Activated CD4-positive, alpha-beta T cell treated with anti-CD3 and anti-CD28 coated beads, Interleukin-2, amount 10 ng/mL, durations not matched to agents 7 days and 5 days (primary cell): ENCODE results near the gene SPIRE2. TPM values are rescaled to one million over a fixed set of nuclear protein-coding genes. Genes with fewer than 3 reads are reported as not detected.
A peak's percentile ranks its signal among the peaks of the same experiment; 100 is the strongest.
"Not testable (repeated sequence)": the region's sequence is repeated elsewhere in the genome, so short reads cannot be mapped to it uniquely, and the experiment has no call there.

Source experiments
- CTCF ChIA-PET: fragments of 350-600 bp; sonication (Branson Sonifier 250); formaldehyde crosslinking; loops from one replicate; lab custom pipeline; 2021; ENCODE audit warnings: antibody characterized with exemption; lab: Charles Lee
- POLR2A ChIA-PET: fragments of 350-600 bp; sonication (Branson Sonifier 250); formaldehyde crosslinking; loops from one replicate; lab custom pipeline; 2021; ENCODE audit warnings: antibody characterized with exemption; lab: Charles Lee
- DNase-seq: peaks from one replicate; pipeline ENCODE4 v3.0.0-alpha.2; 2020
- H3K27ac Mint-ChIP-seq: one replicate; pipeline ENCODE4 v1.8.0; 2021; ENCODE audit warnings: mild to moderate bottlenecking, moderate library complexity, mixed read lengths
- H3K27me3 Mint-ChIP-seq: one replicate; pipeline ENCODE4 v1.8.0; 2021; ENCODE audit warnings: mixed read lengths
- H3K36me3 Mint-ChIP-seq: one replicate; pipeline ENCODE4 v1.8.0; 2021; ENCODE audit warnings: low read depth, mixed read lengths
- H3K4me1 Mint-ChIP-seq: one replicate; pipeline ENCODE4 v1.8.0; 2021; ENCODE audit warnings: mixed read lengths
- H3K4me3 Mint-ChIP-seq: one replicate; pipeline ENCODE4 v1.8.0; 2021; ENCODE audit warnings: mild to moderate bottlenecking, moderate library complexity, mixed read lengths
- H3K9me3 Mint-ChIP-seq: one replicate; pipeline ENCODE4 v1.8.0; 2021; ENCODE audit warnings: mixed read lengths
- total RNA-seq, 2 experiments: library from RNA; stranded (reverse); gene quantifications; one replicate each; pipeline ENCODE4 v1.2.3, GENCODE V29; 2021

The SPIRE2 gene, protein sequence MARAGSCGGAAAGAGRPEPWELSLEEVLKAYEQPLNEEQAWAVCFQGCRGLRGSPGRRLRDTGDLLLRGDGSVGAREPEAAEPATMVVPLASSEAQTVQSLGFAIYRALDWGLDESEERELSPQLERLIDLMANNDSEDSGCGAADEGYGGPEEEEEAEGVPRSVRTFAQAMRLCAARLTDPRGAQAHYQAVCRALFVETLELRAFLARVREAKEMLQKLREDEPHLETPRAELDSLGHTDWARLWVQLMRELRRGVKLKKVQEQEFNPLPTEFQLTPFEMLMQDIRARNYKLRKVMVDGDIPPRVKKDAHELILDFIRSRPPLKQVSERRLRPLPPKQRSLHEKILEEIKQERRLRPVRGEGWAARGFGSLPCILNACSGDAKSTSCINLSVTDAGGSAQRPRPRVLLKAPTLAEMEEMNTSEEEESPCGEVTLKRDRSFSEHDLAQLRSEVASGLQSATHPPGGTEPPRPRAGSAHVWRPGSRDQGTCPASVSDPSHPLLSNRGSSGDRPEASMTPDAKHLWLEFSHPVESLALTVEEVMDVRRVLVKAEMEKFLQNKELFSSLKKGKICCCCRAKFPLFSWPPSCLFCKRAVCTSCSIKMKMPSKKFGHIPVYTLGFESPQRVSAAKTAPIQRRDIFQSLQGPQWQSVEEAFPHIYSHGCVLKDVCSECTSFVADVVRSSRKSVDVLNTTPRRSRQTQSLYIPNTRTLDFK
- total RNA-seq = 1 to 10 TPM; 1.1 to 1.8 TPM

DNA sequence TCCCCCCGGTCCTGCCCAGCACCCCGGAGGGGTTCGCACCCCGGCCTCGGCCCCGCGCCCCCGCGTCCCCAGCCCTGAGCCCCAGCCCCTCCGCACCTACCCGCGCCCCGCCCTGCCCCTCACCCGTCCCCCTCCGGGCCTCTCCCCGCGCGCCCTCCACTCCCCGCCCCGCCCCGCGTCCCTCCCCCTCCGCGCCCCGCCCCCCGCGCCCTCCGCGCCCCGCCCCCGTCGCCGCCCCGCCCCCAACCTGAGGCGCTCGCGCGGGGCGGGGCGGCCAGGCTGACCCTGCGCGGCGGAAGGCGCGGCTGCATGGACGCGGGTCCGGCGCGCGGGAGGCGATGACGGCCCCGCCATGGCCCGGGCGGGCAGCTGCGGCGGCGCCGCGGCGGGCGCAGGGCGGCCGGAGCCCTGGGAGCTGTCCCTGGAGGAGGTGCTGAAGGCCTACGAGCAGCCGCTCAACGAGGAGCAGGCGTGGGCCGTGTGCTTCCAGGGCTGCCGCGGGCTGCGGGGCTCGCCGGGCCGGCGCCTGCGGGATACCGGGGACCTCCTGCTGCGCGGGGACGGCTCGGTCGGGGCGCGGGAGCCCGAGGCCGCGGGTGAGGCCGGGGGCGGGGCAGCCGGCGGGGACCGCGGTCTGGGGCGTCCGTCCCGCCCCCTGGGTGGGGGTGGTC, at the start of gene SPIRE2:
Gene SPIRE2, plus strand, starts transcription at position 277 of the 671 bp plus-strand sequence. Its CDS starts 76 bp downstream, at position 353.
- Mint-ChIP-seq H3K27ac (no peak within 1 kb of the TSS), H3K9me3 (no peaks in the 10 kb centered on the region), H3K36me3 (no peaks in the 10 kb centered on the region), H3K4me1 (peaks cover 6% of the 10 kb centered on the region), H3K27me3 (peaks cover 20% of the 10 kb centered on the region), H3K4me3 (peak within 1 kb of the TSS; percentile 60)
- ChIA-PET CTCF (interaction anchor here (0.6 to 1.9 kb wide), 4 partner anchors 9 to 128 kb away, joined by 4 to 10 read pairs (median 4); no protein-coding TSS in a partner anchor), POLR2A (interaction anchor here (0.6 kb wide), 1 partner anchor 26 kb away, joined by 4 read pairs; no protein-coding TSS in a partner anchor)
- peak; percentile 75 for DNase-seq

DNA sequence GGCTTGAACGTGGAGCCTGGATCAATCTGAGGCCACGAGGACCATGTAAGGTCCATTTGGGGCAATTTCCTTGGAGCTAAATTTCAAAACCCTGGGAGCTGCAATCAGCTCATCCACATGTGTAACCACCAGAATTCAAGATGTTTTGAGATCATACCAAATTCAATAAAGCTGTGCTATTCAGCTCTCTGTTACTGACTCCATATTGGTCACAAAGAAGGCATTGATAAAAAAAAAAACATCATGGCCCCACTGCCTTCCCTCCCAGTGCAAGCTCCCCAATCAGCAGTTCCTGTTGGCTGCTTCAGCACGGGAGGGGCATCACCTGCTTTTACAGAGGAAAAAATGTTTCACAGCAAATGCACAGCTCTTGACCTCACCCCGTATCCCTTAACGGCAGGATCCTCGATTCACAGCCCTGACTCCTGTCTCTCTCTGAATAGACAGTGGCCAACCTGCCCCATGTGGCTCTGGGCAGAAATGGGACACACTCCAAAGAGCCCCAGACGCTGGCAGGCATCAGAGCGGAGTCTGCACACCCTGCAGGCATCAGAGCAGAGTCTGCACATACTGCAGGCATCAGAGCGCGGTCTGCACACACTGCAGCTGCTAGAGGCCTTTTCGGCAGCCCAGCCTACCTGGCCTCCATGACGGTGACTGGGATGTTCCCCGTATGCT, 48.9 kb upstream of the SPIRE2 start:
- no peak overlapping the region for H3K27ac Mint-ChIP-seq

DNA sequence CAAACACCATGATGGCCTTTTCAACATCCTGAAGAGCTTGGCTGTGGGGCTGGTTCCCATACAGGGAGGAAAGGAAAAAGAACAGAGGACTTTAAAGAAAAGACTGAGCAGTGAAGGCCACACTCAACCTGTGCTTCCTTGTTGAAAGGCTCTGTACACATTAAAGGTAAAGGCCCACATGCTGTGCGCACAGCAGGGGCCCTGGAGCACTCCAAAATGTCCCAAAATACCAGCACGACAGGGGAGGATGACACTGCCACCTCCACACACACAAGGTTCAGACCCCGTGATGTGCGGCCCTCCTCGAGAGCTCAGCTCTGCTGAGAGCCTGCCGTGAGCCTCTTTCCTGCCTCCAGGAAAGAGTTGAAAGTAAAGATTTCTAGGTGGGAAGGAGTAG, 48.4 kb upstream of the SPIRE2 start:
- no peaks in the 10 kb centered on the region for H3K9me3 Mint-ChIP-seq
- H3K27me3 Mint-ChIP-seq = no peaks in the 10 kb centered on the region
- no peak overlapping the region for H3K4me3 Mint-ChIP-seq
- no peak for DNase-seq
- ChIA-PET POLR2A (interaction anchor here (0.6 kb wide), 1 partner anchor 277 kb away, joined by 3 read pairs; no protein-coding TSS in a partner anchor), CTCF (interaction anchor here (1.4 to 1.5 kb wide), 2 partner anchors 12 to 81 kb away, joined by 3 to 5 read pairs; no protein-coding TSS in a partner anchor)
- H3K4me1 Mint-ChIP-seq = peaks cover 7% of the 10 kb centered on the region
- no peak overlapping the region for H3K27ac Mint-ChIP-seq
- peaks cover 35% of the 10 kb centered on the region for H3K36me3 Mint-ChIP-seq

More for the DNA sequence above, 48.9 kb upstream of the SPIRE2 start:
- no peak for DNase-seq
- CTCF ChIA-PET = interaction anchor here (0.6 to 1.5 kb wide), 3 partner anchors 11 to 81 kb away, joined by 3 to 5 read pairs (median 3); no protein-coding TSS in a partner anchor
- POLR2A ChIA-PET = no interaction called here
- Mint-ChIP-seq H3K27me3 (no peaks in the 10 kb centered on the region), H3K9me3 (no peaks in the 10 kb centered on the region), H3K4me3 (no peak overlapping the region), H3K36me3 (peaks cover 31% of the 10 kb centered on the region), H3K4me1 (peaks cover 2% of the 10 kb centered on the region)

DNA sequence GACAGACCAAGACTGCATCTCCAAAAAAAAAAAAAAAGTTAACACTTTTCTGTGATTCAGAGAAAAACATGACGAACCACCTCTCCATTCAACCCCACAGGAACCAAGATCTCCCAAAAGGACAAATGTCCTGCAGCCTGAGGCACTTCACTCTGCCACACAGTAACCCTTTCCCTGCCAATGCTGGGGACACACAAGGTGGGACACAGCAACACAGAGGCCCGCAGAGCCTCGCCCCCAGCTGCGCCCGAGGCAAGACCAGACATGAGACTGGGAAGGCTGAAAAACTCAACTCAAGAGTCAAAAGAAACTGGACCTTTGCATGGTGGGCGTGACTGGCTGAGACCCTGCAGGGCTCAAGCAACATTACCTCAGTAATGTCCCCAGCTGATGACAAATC, 45.8 kb upstream of the SPIRE2 start:
- Mint-ChIP-seq H3K36me3 (peaks cover 43% of the 10 kb centered on the region), H3K27me3 (no peaks in the 10 kb centered on the region), H3K9me3 (no peaks in the 10 kb centered on the region), H3K27ac (no peak overlapping the region), H3K4me1 (peaks cover 32% of the 10 kb centered on the region), H3K4me3 (no peak overlapping the region)
- DNase-seq = no peak
- ChIA-PET POLR2A (no interaction called here), CTCF (interaction anchor here (1.1 to 1.5 kb wide), 2 partner anchors 11 to 21 kb away, joined by 3 read pairs; no protein-coding TSS in a partner anchor)

DNA sequence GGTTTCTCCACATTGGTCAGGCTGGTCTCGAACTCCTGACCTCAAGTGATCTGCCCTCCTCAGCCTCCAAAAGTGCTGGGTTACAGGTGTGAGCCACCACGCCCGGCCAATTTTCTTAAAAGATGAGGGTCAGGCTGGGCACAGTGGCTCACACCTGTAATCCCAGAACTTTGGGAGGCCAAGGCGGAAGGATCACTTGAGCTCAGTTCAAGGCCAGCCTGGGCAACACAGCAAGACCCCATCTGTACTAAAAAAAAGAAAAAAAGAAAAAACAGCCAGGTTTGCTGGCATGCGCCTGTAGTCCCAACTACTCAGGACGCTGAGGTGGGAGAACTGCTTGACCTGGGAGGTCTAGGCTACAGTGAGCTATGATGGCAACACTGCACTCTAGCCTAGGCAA, 44.3 kb upstream of the SPIRE2 start:
- CTCF ChIA-PET = interaction anchor here (0.7 kb wide), 1 partner anchor 48 kb away, joined by 3 read pairs; no protein-coding TSS in a partner anchor
- POLR2A ChIA-PET, H3K4me3 Mint-ChIP-seq, H3K27ac Mint-ChIP-seq, H3K27me3 Mint-ChIP-seq, DNase-seq, H3K9me3 Mint-ChIP-seq: not testable (repeated sequence)
- H3K36me3 Mint-ChIP-seq = peaks cover 42% of the 10 kb centered on the region
- peaks cover 33% of the 10 kb centered on the region for H3K4me1 Mint-ChIP-seq

DNA sequence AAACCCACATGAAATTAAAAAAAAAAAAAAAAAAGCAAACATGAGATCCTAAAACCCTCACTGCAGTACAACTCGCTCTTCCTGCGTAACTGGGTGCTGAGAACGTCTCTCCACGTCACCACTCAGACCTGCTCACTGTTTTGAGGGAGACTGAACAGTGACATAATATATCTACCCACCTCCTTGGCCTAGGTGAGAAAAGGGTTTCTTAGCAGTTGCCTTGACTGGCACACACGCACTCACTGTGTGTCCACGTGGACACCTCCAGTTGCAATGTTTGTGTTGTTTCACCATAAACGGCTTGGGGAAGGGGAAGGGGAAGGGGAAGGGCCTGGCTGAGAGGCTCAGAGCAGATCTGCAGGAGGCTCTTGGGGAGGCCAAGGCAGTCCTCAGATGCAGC, 43.9 kb upstream of the SPIRE2 start:
- ChIA-PET CTCF (interaction anchor here (1.0 kb wide), 1 partner anchor 77 kb away, joined by 3 read pairs; no protein-coding TSS in a partner anchor), POLR2A (no interaction called here)
- Mint-ChIP-seq H3K9me3 (no peaks in the 10 kb centered on the region), H3K4me3 (no peak overlapping the region), H3K27ac (peak overlapping the region; percentile 63), H3K36me3 (peaks cover 42% of the 10 kb centered on the region), H3K27me3 (no peaks in the 10 kb centered on the region), H3K4me1 (peaks cover 33% of the 10 kb centered on the region)
- DNase-seq = no peak

DNA sequence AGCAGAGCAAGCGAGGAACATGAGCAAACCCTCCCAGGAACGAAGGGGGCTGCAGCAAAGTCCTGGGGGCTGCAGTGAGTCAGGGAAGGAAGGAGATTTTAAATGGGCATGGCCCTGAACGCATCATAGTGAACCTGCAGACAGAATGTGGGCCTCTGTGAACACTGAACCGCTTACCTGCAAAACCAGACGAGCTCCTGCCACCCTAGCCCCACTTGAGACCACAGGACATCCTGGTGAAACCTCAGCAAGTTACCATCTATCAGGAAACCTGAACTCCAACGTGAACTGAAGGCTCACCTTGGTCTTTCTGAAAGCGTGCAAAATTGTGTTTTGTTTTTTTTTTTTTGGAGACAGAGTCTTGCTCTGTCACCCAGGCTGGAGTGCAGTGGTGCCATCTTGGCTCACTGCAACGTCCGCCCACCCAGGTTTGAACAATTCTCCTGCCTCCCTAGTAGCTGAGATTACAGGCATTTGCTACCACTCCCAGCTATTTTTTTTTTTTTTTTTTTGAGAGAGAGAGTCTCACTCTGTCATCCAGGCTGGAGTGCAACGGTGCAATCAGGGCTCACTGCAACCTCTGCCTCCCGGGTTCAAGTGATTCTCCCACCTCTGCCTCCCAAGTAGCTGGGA, 42.6 kb upstream of the SPIRE2 start:
- H3K36me3 Mint-ChIP-seq = peaks cover 43% of the 10 kb centered on the region
- DNase-seq = peak; percentile 52
- H3K9me3 Mint-ChIP-seq = no peaks in the 10 kb centered on the region
- no peaks in the 10 kb centered on the region for H3K27me3 Mint-ChIP-seq
- ChIA-PET CTCF (interaction anchor here (0.7 to 1.3 kb wide), 5 partner anchors 10 to 79 kb away, joined by 3 to 5 read pairs (median 3); no protein-coding TSS in a partner anchor), POLR2A (interaction anchor here (0.6 to 0.7 kb wide), 2 partner anchors 80 to 124 kb away, joined by 4 to 5 read pairs; no protein-coding TSS in a partner anchor)
- no peak overlapping the region for H3K4me3 Mint-ChIP-seq
- H3K4me1 Mint-ChIP-seq = peaks cover 33% of the 10 kb centered on the region
- peak overlapping the region; percentile 33 for H3K27ac Mint-ChIP-seq

DNA sequence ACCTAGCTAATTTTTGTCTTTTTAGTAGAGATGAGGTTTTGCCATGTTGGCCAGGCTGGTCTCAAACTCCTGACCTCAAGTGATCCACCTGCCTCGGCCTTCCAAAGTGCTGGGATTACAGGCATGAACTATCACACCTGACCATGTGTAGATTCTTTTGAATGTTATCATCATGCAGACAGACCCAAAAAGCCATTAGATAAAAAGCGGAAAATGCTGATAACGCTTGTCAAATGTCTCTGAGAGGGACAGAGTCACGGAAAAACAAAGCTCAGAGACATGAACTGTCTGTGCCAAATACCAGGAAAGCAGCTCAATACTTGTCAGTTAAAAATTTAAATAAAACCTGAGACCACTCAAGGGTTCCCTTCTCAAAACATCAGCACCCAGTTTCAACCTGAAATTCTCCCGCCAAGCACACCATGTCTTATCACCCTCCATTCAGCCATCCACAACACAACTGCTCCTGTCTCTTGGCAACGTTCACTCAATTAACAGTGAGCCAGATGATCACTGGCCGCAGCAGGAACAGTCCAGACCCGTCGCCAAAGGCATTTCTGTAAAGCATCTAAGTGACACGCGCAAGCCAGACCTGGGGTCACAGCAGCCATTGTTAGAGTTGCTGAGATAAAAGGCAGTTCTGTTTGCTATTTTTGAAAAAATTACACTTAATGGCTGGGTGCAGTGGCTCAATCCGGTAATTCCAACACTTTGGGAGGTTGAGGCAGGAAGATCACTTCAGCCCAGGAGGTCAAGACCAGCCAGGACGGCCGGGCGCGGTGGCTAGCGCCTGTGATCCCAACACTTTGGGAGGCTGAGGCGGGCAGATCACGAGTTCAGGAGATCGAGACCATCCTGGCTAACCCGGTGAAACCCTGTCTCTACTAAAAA, 41.6 kb upstream of the SPIRE2 start:
- ChIA-PET POLR2A (no interaction called here), CTCF (interaction anchor here (0.9 to 2.3 kb wide), 4 partner anchors 11 to 87 kb away, joined by 3 to 5 read pairs (median 4); no protein-coding TSS in a partner anchor)
- Mint-ChIP-seq H3K27me3 (no peaks in the 10 kb centered on the region), H3K4me1 (peaks cover 33% of the 10 kb centered on the region), H3K27ac (no peak overlapping the region), H3K9me3 (no peaks in the 10 kb centered on the region), H3K4me3 (no peak overlapping the region), H3K36me3 (peaks cover 54% of the 10 kb centered on the region)
- DNase-seq = no peak

DNA sequence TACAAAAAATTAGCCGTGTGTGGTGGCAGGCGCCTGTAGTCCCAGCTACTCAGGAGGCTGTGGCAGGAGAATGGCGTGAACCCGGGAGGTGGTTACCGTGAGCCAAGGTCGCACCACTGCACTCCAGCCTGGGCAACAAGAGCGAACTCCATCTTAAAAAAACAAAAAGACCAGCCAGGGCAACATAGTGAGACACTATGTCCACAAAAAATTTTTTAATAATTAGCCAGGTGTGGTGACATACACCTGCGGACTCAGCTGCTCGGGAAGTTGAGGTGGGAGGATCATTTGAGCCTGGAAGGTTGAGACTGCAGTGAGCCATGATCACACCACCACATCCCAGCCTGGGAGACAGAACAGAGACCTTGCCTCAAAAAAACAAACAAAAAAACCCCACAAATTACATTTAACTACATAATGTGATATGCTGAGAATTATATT, 40.9 kb upstream of the SPIRE2 start:
- no peak overlapping the region for H3K27ac Mint-ChIP-seq
- H3K9me3 Mint-ChIP-seq = no peaks in the 10 kb centered on the region
- DNase-seq = no peak
- H3K36me3 Mint-ChIP-seq = peaks cover 59% of the 10 kb centered on the region
- POLR2A ChIA-PET = no interaction called here
- H3K4me1 Mint-ChIP-seq = peaks cover 33% of the 10 kb centered on the region
- H3K27me3 Mint-ChIP-seq = no peaks in the 10 kb centered on the region
- CTCF ChIA-PET = interaction anchor here (2.3 kb wide), 1 partner anchor 87 kb away, joined by 5 read pairs; no protein-coding TSS in a partner anchor
- H3K4me3 Mint-ChIP-seq = no peak overlapping the region

DNA sequence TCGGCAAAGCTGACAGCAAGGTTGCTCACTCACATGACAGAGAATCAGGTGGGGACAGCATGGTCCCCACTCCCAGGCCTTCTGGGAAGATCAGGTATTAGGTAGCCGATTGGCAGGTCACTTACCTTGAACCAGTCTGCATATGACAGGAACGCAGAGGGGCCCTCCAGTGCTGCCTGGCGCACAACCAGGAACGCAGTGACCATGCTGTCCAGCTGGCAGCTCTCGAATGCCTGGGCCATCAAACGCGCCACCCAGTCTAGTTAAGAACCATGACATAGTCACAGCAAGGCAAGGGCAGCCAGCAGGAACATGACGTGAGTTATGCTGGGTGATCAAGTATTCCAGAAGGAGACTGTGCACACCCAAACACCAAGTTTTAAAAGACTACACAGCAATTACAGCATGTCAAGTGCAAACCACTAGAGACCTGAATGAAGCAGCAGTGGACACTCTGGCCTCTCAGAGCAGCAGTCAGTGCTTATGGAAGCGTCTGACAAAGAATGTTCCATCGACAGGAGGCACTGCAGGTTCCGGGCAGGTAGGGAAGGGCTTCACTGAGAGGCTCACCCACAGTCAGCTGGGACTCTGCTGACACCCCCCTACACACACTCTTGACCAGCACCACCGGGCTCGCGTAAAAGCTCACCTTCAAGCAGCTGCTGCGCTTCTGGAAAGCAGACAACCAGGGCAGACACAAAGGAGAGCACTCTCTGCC, 36.8 kb upstream of the SPIRE2 start:
- no peak for DNase-seq
- no peaks in the 10 kb centered on the region for H3K27me3 Mint-ChIP-seq
- H3K4me1 Mint-ChIP-seq = peaks cover 14% of the 10 kb centered on the region
- H3K9me3 Mint-ChIP-seq = no peaks in the 10 kb centered on the region
- ChIA-PET POLR2A (no interaction called here), CTCF (interaction anchor here (1.3 to 3.2 kb wide), 5 partner anchors 12 to 91 kb away, joined by 3 to 29 read pairs (median 4); no protein-coding TSS in a partner anchor)
- H3K4me3 Mint-ChIP-seq = no peak overlapping the region
- no peak overlapping the region for H3K27ac Mint-ChIP-seq
- peaks cover 54% of the 10 kb centered on the region for H3K36me3 Mint-ChIP-seq
